Pancreas (tissue), 10 donors: ENCODE data around the gene ATRNL1. TPM values are rescaled to one million over a fixed set of nuclear protein-coding genes. Genes with fewer than 3 reads are reported as not detected.

Source experiments
- ATAC-seq, 4 donors: fragments of 200-7000 bp; cut with Tn5 transposase; one replicate each; pipeline versions ENCODE4 v1.8.0 to v1.9.1; 2020; ENCODE audit warnings: mild to moderate bottlenecking in 4 of 4, moderate library complexity in 4 of 4
- DNase-seq, 6 donors: peaks; one replicate each; pipeline ENCODE4 v3.0.0-alpha.2; 2020
- FAIRE-seq: peaks from 2 replicates; lab custom pipeline; 2012; peaks lifted over from hg19 to GRCh38; lab: Jason Lieb, UNC
- H3K27ac ChIP-seq, 4 donors: fragments of 200-600 bp; sonication (generic); 1 replicate in 3 of 4; 2 replicates in 1 of 4; pipeline versions ENCODE4 v1.5.0 to v1.8.0; 2020
- H3K27me3 ChIP-seq, 4 donors: fragments of 200-600 bp; one replicate each; pipeline ENCODE4 v1.8.0; 2021
- H3K36me3 ChIP-seq, 3 donors: fragments of 200-600 bp; sonication (generic) in 1 of 3; one replicate each; pipeline versions ENCODE4 v1.5.0 to v1.8.0; 2020 to 2021
- H3K4me1 ChIP-seq, 3 donors: fragments of 200-600 bp; one replicate each; pipeline ENCODE4 v1.8.0; 2021
- H3K4me3 ChIP-seq, 4 donors: fragments of 200-600 bp; sonication (generic) in 2 of 4; one replicate each; pipeline versions ENCODE4 v1.5.0 to v1.8.0; 2020 to 2021
- H3K9me3 ChIP-seq, 4 donors: fragments of 200-600 bp; one replicate each; pipeline ENCODE4 v1.8.0; 2021
- CTCF ChIP-seq, 4 donors: fragments of 200-600 bp; sonication (generic) in 3 of 4; IDR thresholded peaks; one replicate each; pipeline versions ENCODE4 v1.5.0 to v1.8.0; 2021; ENCODE audit warnings: antibody characterized with exemption in 4 of 4
- WGBS, 2 donors: extraction: QIAGEN DNeasy Blood & Tissue Kit; methylation state at CpG; one replicate each; pipeline ENCODE4 v1.1.7; 2013; 5-methylcytosine and 5-hydroxymethylcytosine counted together
- intact Hi-C, 3 donors: fragments of 100-400 bp; cut with DNase I; formaldehyde crosslinking; loops; one replicate each; pipeline versions ENCODE4 v1.11.1 to v1.14.2; 2022
- polyA plus RNA-seq, 2 donors: library from polyadenylated mRNA; stranded (reverse); fragments of 200-250 nt; gene quantifications; one replicate each; pipeline ENCODE4 v1.2.3, GENCODE V29; 2013
- total RNA-seq, 6 donors: library from RNA; stranded (reverse); fragmentation: NEBNext Ultra II Directional in 4 of 6; extraction: Animal tissue kit (Norgen Biotek cat#: 25700) in 4 of 6; gene quantifications; one replicate each; pipeline versions ENCODE4 v1.2.1 to v1.2.4, GENCODE V29; 2021 to 2023
- donor health status: healthy with polysubstance abuse.
- donor health status: DM: no; HTN: no; CAD: no; lungs with moderate emphysema.
- donor health status: DM: no; HTN: no; CAD: no.
- donor health status: control.
- donor health status: control.
- donor health status: Bipolar disorder and iron deficiency.
- donor health status: DM: yes; HTN: yes; CAD: no.
- donor health status: DM: no; HTN: no; CAD: no.
- donor health status: DM: no; HTN: no; CAD: no.
- donor health status: DM: yes; HTN: yes; CAD: no.

The ATRNL1 gene
- total and polyA plus RNA-seq, 8 donors: 0.91 to 5.7 (median 3.9) TPM

DNA sequence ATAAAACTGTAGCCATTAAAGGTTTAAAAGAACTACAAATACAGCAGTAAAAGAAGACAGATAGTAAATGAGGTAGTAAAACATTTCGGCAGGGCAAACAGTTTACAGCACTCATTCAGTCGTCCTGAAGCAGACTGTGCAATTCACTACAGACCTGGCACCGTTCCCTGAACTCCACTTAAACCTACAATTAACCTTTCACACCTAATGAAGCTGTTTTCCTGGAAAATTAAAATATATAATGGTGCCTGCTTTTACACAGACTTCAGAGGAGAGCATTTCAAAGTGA, 844.5 kb downstream of the ATRNL1 start:
- FAIRE-seq (no peak), ATAC-seq (no peak), DNase-seq (no peak)
- TF ChIP-seq CTCF (IDR thresholded peaks at IDR 0.05): no peak
- 48 to 53% methylated on average over 3 of the region's 3 CpGs for WGBS, 2 donors
- Histone ChIP-seq H3K4me3 (no peak overlapping the region), H3K36me3 (no peaks in the 10 kb centered on the region), H3K27me3 (no peaks in the 10 kb centered on the region), H3K4me1 (no peaks in the 10 kb centered on the region), H3K27ac (no peak overlapping the region), H3K9me3 (no peaks in the 10 kb centered on the region)
- intact Hi-C loops: no loop called here

DNA sequence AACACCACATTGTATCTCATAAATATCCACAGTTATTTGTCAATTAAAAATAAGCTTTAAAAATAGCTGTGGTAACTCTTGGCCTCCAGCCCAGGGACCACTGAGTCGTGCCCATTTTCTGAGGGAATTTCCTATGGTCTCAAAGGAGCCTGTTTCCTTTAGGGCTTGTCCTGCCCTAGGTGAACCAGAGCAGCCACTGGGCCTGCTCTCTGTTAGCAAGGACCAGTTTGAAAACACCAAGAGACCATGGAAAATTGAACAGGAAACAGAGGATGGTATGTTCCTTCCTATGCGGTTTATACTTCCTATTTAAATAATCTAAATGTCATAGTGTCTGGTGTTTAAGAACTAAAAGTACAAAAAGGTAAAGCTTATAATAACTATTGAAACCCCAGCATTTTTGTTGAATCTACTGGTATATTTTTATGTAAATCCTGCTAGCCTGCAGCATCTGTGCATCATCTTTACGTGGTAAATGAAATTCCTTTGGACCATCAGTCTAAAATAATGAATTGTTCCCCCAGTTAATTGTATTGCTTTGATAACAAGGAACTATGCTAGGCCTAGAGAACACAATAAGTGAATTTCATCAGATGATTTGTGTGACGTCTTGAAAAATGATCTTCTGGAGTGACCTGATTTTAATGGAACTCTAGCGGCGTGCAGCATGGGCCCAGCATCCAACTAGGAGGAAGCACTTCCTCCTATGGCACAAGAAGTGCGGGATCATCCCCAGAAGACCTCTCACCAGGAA, 846.1 kb downstream of the ATRNL1 start:
- DNase-seq (no peak), FAIRE-seq (no peak), ATAC-seq (no peak)
- Histone ChIP-seq H3K4me3 (no peak overlapping the region), H3K27me3 (no peaks in the 10 kb centered on the region), H3K27ac (no peak overlapping the region), H3K4me1 (no peaks in the 10 kb centered on the region), H3K9me3 (no peaks in the 10 kb centered on the region), H3K36me3 (no peaks in the 10 kb centered on the region)
- TF ChIP-seq CTCF (IDR thresholded peaks at IDR 0.05): no peak
- WGBS, 2 donors: 86 to 91% methylated on average over 7 of the region's 7 CpGs
- intact Hi-C loops: no loop called here

DNA sequence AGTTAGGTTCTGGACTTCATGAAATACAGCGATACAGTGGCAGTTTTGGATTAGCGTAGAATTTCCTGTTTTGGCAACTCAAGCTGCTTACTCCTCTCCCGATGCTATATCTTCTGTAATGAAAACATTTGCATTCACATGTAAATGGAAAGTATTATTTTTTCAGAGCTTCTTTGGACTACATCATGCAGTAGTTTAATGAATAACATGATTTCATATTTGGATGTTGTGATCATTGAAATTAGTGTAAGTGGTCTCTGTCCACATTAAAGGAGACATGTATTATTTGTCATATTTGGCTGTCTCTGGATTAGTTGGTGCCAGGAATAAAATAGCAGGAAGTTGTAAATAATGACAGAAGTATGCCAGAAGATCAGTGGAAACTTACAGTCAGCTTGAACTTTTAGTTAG, 848.2 kb downstream of the ATRNL1 start:
- ATAC-seq (no peak), DNase-seq (no peak), FAIRE-seq (no peak)
- H3K36me3 ChIP-seq: no peaks in the 10 kb centered on the region
- no peak for TF ChIP-seq CTCF (IDR thresholded peaks at IDR 0.05)
- 78 to 80% methylated on average over 3 of the region's 3 CpGs for WGBS, 2 donors
- no peaks in the 10 kb centered on the region for H3K27me3 ChIP-seq
- H3K9me3 ChIP-seq: no peaks in the 10 kb centered on the region
- H3K4me3 ChIP-seq: no peak overlapping the region
- intact Hi-C loops: no loop called here
- H3K4me1 ChIP-seq: no peaks in the 10 kb centered on the region
- no peak overlapping the region for H3K27ac ChIP-seq

DNA sequence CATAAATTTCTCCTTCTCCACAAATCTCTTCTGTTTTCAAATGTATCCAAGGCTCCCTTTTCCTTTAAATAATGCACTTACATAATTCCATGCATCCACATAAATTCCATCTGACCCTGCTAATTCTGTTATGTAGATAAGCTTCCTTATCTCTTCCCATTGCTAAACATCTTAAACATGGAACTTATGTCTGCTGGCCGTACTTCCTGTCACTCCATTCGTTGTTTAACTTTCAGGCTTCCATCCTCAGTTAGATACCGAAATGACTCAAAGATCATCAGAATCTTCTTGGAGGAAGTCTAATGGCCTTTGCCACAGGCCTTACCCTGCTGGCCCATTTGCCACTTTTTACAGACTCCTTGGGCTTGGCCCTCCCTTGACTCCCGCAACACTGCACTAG, 848.9 kb downstream of the ATRNL1 start:
- H3K36me3 ChIP-seq: no peaks in the 10 kb centered on the region
- intact Hi-C loops: no loop called here
- no peak overlapping the region for H3K4me3 ChIP-seq
- no peak for TF ChIP-seq CTCF (IDR thresholded peaks at IDR 0.05)
- no peak overlapping the region for H3K27ac ChIP-seq
- no peaks in the 10 kb centered on the region for H3K27me3 ChIP-seq
- WGBS, 2 donors: 86% methylated on average over 4 of the region's 4 CpGs
- DNase-seq (no peak), FAIRE-seq (no peak), ATAC-seq (no peak)
- no peaks in the 10 kb centered on the region for H3K4me1 ChIP-seq
- H3K9me3 ChIP-seq: no peaks in the 10 kb centered on the region

DNA sequence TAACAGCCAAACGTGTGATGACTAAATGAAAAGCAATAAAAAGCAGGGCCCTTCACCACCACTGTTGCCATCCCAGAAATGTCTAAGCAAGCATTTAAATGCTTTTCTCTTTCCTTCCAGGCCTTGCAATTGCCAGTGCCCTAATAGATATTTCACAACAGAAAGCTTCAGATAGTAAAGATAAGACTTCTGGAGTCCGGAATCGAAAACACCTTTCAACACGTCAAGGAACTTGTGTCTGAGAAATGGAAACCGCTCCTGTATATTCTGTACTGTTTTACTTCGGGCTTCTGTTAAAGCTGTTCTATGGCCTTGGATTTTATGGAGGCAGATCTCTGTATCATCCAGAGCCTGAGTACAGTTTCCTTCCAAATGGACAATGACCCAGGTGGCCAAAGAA, 851.4 kb downstream of the ATRNL1 start:
- ATAC-seq: no peak
- no peaks in the 10 kb centered on the region for H3K4me1 ChIP-seq
- no peak overlapping the region for H3K4me3 ChIP-seq
- no peak for DNase-seq
- 92 to 95% methylated on average over 6 of the region's 6 CpGs for WGBS, 2 donors
- no peaks in the 10 kb centered on the region for H3K9me3 ChIP-seq
- TF ChIP-seq CTCF (IDR thresholded peaks at IDR 0.05): no peak
- no peak for FAIRE-seq
- no peak overlapping the region for H3K27ac ChIP-seq
- intact Hi-C loops: no loop called here
- H3K27me3 ChIP-seq: no peaks in the 10 kb centered on the region
- H3K36me3 ChIP-seq: no peaks in the 10 kb centered on the region
